HT1080 (cell line): ENCODE measurements around the gene CX3CL1. TPM values are rescaled to one million over a fixed set of nuclear protein-coding genes. Genes with fewer than 3 reads are reported as not detected.
"Not testable (repeated sequence)": the region's sequence is repeated elsewhere in the genome, so short reads cannot be mapped to it uniquely, and the experiment has no call there.

Source experiments
- DNase-seq: peaks from one replicate; pipeline ENCODE4 v3.0.0-alpha.2; 2015; ENCODE audit warnings: low read depth
- total RNA-seq: library from RNA; depleted of rRNA; stranded (reverse); fragments of >200 nt; shearing (Covaris generic); gene quantifications from 2 replicates; pipeline ENCODE4 v1.2.3, GENCODE V29; 2014

The CX3CL1 gene
- total RNA-seq, 1 experiment from 2014 or later, result 0.03 TPM

DNA sequence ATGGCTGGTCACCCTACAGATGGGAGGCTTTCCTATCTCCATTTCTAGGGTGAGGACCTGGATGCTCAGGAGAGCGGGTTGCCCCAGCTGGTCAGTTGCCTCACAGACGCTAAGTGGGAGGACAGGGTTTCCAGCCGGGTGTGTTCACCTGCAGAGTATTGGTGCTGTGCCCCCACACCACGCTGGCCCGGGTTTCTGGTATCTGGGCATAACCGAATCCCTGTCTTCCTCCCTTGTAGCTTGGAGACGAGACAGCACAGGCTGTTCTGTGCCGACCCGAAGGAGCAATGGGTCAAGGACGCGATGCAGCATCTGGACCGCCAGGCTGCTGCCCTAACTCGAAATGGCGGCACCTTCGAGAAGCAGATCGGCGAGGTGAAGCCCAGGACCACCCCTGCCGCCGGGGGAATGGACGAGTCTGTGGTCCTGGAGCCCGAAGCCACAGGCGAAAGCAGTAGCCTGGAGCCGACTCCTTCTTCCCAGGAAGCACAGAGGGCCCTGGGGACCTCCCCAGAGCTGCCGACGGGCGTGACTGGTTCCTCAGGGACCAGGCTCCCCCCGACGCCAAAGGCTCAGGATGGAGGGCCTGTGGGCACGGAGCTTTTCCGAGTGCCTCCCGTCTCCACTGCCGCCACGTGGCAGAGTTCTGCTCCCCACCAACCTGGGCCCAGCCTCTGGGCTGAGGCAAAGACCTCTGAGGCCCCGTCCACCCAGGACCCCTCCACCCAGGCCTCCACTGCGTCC is 9.7 kb downstream of the CX3CL1 start:
- no peak for DNase-seq

DNA sequence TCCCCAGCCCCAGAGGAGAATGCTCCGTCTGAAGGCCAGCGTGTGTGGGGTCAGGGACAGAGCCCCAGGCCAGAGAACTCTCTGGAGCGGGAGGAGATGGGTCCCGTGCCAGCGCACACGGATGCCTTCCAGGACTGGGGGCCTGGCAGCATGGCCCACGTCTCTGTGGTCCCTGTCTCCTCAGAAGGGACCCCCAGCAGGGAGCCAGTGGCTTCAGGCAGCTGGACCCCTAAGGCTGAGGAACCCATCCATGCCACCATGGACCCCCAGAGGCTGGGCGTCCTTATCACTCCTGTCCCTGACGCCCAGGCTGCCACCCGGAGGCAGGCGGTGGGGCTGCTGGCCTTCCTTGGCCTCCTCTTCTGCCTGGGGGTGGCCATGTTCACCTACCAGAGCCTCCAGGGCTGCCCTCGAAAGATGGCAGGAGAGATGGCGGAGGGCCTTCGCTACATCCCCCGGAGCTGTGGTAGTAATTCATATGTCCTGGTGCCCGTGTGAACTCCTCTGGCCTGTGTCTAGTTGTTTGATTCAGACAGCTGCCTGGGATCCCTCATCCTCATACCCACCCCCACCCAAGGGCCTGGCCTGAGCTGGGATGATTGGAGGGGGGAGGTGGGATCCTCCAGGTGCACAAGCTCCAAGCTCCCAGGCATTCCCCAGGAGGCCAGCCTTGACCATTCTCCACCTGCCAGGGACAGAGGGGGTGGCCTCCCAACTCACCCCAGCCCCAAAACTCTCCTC is 10.4 kb downstream of the CX3CL1 start:
- DNase-seq, result no peak

DNA sequence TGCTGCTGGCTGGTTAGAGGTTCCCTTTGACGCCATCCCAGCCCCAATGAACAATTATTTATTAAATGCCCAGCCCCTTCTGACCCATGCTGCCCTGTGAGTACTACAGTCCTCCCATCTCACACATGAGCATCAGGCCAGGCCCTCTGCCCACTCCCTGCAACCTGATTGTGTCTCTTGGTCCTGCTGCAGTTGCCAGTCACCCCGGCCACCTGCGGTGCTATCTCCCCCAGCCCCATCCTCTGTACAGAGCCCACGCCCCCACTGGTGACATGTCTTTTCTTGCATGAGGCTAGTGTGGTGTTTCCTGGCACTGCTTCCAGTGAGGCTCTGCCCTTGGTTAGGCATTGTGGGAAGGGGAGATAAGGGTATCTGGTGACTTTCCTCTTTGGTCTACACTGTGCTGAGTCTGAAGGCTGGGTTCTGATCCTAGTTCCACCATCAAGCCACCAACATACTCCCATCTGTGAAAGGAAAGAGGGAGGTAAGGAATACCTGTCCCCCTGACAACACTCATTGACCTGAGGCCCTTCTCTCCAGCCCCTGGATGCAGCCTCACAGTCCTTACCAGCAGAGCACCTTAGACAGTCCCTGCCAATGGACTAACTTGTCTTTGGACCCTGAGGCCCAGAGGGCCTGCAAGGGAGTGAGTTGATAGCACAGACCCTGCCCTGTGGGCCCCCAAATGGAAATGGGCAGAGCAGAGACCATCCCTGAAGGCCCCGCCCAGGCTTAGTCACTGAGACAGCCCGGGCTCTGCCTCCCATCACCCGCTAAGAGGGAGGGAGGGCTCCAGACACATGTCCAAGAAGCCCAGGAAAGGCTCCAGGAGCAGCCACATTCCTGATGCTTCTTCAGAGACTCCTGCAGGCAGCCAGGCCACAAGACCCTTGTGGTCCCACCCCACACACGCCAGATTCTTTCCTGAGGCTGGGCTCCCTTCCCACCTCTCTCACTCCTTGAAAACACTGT is 11.3 kb downstream of the CX3CL1 start:
- peak; percentile 62 for DNase-seq

DNA sequence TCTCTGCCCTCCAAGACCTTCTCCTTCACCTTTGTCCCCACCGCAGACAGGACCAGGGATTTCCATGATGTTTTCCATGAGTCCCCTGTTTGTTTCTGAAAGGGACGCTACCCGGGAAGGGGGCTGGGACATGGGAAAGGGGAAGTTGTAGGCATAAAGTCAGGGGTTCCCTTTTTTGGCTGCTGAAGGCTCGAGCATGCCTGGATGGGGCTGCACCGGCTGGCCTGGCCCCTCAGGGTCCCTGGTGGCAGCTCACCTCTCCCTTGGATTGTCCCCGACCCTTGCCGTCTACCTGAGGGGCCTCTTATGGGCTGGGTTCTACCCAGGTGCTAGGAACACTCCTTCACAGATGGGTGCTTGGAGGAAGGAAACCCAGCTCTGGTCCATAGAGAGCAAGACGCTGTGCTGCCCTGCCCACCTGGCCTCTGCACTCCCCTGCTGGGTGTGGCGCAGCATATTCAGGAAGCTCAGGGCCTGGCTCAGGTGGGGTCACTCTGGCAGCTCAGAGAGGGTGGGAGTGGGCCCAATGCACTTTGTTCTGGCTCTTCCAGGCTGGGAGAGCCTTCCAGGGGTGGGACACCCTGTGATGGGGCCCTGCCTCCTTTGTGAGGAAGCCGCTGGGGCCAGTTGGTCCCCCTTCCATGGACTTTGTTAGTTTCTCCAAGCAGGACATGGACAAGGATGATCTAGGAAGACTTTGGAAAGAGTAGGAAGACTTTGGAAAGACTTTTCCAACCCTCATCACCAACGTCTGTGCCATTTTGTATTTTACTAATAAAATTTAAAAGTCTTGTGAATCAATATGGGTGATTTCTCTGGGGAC is 12.2 kb downstream of the CX3CL1 start:
- DNase-seq, result no peak

DNA sequence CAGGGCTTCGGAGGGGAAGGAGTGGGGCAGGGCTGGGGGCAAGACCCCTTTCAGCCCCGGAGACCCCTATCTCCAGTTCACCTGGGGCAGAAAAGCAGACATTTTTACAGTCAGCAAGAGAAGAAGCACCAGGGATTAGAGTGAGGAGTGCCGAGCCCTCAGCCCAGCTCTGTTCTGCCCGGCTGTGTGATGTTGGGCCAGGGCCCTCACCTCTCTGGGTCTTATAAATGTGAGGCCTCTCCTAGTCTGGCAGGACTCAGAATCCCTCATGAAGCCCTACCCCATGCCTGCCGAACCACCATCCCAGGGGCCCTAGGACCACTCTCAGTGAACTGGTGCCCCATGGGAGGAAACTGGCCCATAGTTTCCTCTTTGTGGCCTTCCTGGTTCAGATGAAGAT is 12.8 kb downstream of the CX3CL1 start:
- DNase-seq, result no peak

GRCh38 chr16:57386381-57386951 is 14.2 kb downstream of the CX3CL1 start:
- no peak for DNase-seq

DNA sequence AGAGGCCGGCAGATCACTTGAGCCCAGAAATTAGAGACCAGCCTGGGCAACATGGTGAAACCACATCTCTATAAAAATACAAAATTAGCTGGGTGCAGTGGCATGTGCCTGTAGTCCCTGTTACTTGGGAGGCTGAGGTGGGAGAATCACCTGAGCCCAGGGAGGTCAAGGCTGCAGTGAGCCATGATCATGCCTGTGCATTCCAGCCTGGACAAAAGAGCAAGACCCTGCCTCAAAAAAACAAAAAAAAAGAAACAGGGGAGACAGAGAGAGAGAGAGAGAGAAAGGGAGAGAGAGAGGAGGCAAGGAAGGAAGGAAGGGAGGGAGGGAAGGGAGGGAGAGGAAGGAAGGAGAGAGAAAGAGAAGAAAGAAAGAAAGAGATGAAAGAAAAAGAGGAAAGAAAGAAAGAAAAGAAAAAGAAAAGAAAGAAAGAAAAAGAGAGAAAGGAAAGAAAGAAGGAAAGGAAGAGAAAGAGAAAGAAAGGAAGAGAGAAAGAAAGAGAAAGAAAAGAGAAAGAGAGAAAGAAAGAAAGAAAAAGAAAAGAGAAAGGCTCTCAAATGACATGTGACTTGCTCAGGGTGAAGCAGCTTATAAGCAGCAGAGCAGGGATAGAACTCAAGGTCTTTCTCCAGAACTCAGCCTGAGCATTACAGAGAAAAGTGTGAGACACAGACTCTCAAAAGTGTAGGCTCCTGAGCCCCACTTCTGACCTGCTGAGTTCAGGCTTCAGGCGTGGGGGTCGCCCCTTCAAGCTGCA is 15.5 kb downstream of the CX3CL1 start:
- DNase-seq, result no peak

GRCh38 chr16:57388359-57389086 is 16.2 kb downstream of the CX3CL1 start:
- DNase-seq, result no peak

GRCh38 chr16:57389087-57389468 is 16.8 kb downstream of the CX3CL1 start:
- DNase-seq, result no peak

DNA sequence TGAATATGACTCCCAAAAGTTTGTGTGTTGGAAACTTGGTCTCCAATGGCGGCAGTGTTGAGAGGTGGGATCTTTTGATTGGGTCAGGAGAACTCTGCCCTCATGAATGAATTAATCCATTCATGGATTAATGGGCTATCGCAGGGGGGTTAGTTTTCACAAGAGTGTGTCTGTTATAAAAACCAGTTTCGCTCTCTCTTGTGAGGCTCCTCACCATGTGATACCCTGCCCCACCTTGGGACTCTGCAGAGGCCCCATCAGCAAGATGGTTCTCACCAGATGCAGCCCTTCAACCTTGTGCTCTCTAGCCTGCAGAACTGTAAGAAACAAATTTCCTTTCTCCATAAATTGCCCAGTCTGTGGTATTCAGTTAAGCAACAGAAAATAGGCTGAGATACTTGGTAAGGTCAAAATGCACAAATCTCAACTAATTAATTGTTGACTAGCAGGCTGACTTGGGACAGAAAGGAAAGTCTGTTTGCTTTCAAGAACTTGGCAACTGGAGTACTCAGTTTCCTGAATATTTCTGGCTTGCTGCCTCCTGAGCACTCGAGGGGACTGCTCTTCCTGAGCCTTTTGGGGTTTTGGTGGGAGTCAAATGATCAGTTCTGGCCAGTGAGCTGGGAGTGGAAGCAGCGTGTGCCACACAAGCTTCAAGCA is 18.5 kb downstream of the CX3CL1 start:
- no peak for DNase-seq

DNA sequence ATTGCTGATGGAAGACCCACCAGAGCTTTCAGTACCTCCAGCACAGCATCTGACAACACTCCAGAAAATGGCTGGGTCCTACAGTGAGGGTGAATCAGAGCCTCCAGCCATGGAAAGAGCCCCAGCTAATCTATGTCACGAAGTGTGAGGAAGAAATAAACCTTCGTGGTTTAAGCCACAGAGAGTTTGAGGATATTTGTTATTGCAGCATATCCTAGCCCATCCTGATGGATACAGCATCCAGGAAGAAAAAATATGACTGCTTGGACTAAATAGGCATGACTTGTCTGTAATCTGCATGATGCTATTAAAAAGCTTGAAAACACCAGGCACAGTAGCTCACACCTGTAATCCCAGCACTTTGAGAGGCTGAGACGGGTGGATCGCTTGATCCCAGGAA is 19.0 kb downstream of the CX3CL1 start:
- DNase-seq, result no peak

GRCh38 chr16:57391708-57392107 is 19.4 kb downstream of the CX3CL1 start:
- DNase-seq, result no peak

DNA sequence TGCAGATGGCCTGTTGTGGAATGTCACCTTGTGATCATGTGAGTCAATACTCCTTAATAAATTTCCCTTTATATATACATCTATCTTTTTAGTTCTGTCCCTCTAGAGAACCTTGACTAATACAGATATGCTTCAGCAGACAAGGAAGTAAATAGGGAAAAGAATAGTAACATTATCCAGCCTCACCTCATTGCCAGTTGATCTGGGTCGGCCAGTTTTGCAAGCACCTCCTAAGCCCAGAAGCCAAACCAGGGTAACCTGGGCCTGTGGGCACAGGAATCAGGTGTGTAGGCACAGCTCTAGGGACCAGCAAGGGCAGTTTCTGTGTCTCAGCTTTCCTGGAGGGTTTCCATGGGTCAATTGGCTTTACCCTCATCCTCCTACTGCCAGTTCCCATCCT is 20.4 kb downstream of the CX3CL1 start:
- no peak for DNase-seq

DNA sequence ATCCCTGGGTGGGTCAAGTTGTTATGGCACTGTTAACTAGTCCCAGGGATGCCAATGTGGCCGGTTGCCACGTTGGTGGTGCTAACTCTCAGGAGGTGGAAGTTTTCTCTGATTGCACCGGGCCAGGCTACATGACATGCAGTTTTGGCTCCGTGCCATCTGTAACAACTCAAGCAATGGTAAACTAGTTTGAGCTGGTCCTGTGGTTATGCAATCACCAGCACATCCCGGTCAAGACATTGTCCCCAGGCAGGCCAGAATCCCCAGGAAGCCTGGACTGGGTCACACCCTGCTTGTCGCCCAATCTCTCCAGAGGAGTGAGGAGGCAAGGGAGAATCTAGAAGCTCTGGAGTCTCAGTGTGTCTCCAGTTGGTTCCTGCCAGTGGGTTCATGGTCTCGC is 22.2 kb downstream of the CX3CL1 start:
- DNase-seq, result no peak

- DNase-seq, result no peak
Measured at GRCh38 chr16:57395026-57395425, 22.7 kb downstream of the CX3CL1 start.

DNA sequence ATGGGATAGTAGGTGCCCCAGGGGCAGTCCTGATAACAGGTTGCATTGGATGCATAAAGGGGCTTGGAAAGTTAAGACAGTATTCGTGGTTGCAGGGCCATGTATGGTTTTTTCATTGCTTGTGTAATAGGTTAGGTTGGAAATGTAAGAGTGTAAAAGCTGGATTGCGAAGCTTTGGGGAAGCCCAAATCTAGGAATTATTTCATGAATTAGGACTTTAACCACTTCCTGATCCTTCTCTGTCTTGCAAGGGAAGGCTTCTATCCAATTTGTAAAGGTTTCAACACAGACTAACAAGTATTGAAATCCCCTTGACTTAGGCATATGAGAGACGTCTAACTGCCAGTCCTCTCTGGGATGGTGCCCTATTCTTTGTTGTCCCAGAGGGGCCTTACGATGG is 24.5 kb downstream of the CX3CL1 start:
- no peak for DNase-seq

DNA sequence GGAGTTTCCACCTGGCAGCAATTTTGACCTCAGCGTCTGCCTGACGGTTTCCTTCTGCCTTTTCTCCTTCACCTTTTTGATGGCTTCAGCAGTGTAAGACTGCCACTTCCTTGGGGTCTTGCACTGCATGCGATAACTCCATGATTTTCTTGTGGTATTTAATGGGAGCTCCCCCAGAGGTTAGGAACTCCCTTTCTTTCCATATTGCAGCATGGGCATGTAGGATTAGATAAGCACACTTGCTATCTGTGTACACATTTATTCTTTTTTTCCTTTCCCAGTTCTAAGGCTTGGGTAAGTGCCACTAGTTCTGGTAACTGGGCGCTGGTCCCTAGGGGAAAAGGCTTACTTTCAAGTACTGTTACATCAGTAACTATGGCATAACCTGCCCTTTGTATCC is 25.2 kb downstream of the CX3CL1 start:
- not testable (repeated sequence) for DNase-seq

GRCh38 chr16:57401943-57402640 is 29.8 kb downstream of the CX3CL1 start:
- no peak for DNase-seq
